HEK293 (cell line): Measurements from ENCODE around the gene C19orf44.

Experiments
- ZNF670 ChIP-seq: fragments of 450-650 bp; formaldehyde crosslinking; IDR thresholded peaks from 2 replicates; pipeline ENCODE4 v1.5.1; 2016; ENCODE audit warnings: missing biosample characterization, missing genetic modification characterization, low read depth
- TF ChIP-seq, protein P1 (sequence below): fragments of 450-650 bp; formaldehyde crosslinking; IDR thresholded peaks from 2 replicates; pipeline ENCODE4 v1.5.1; 2016; ENCODE audit warnings: missing biosample characterization, missing genetic modification characterization

DNA sequence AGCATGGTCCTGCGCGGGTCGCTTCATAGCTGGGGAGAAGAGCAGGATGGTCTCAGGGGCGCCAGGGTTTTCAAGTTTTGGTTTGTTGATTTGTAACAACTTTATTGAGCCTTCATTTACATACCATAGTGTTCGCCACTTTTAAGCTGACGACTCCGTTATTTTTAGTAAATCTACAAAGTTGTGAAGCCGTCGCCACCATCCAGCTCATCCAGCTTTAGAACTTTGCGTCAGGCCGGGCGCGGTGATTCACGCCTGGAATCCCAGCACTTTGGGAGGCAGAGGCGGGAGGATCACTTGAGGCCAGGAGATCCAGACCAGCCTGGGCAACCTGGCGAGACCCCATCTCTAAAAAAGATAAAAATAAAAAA, 404 bp downstream of the C19orf44 start:
- TF ChIP-seq, protein P1, sequence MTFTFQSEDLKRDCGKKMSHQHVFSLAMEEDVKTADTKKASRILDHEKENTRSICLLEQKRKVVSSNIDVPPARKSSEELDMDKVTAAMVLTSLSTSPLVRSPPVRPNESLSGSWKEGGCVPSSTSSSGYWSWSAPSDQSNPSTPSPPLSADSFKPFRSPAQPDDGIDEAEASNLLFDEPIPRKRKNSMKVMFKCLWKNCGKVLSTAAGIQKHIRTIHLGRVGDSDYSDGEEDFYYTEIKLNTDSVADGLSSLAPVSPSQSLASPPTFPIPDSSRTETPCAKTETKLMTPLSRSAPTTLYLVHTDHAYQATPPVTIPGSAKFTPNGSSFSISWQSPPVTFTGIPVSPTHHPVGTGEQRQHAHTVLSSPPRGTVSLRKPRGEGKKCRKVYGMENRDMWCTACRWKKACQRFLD, result no peak
- TF ChIP-seq ZNF670 (tag by site-specific recombination), result no peak
